GM10266 (cell line): Measurements from ENCODE around the gene MEG3.
"Not testable (repeated sequence)": the region's sequence is repeated elsewhere in the genome, so short reads cannot be mapped to it uniquely, and the experiment has no call there.

Experiments used
- DNase-seq: peaks from one replicate; pipeline ENCODE4 v3.0.0; 2012; ENCODE audit errors: extremely low spot score
- TF ChIP-seq, protein P1 (sequence below): IDR thresholded peaks from 2 replicates; pipeline ENCODE4 v1.5.1; 2012; ENCODE audit warnings: mild to moderate bottlenecking, low read depth; ENCODE audit not compliant: control insufficient read depth, insufficient read depth; ENCODE audit errors: missing control alignments

The MEG3 gene

GRCh38 chr14:100788942-100789341 lies 37.0 kb upstream of the MEG3 start:
- TF ChIP-seq, protein P1, sequence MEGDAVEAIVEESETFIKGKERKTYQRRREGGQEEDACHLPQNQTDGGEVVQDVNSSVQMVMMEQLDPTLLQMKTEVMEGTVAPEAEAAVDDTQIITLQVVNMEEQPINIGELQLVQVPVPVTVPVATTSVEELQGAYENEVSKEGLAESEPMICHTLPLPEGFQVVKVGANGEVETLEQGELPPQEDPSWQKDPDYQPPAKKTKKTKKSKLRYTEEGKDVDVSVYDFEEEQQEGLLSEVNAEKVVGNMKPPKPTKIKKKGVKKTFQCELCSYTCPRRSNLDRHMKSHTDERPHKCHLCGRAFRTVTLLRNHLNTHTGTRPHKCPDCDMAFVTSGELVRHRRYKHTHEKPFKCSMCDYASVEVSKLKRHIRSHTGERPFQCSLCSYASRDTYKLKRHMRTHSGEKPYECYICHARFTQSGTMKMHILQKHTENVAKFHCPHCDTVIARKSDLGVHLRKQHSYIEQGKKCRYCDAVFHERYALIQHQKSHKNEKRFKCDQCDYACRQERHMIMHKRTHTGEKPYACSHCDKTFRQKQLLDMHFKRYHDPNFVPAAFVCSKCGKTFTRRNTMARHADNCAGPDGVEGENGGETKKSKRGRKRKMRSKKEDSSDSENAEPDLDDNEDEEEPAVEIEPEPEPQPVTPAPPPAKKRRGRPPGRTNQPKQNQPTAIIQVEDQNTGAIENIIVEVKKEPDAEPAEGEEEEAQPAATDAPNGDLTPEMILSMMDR, result no peak
- no peak for DNase-seq

- DNase-seq, result no peak
- TF ChIP-seq, protein P1, result no peak
These were observed 36.2 kb upstream of the MEG3 start for GRCh38 chr14:100789460-100790417.

DNA sequence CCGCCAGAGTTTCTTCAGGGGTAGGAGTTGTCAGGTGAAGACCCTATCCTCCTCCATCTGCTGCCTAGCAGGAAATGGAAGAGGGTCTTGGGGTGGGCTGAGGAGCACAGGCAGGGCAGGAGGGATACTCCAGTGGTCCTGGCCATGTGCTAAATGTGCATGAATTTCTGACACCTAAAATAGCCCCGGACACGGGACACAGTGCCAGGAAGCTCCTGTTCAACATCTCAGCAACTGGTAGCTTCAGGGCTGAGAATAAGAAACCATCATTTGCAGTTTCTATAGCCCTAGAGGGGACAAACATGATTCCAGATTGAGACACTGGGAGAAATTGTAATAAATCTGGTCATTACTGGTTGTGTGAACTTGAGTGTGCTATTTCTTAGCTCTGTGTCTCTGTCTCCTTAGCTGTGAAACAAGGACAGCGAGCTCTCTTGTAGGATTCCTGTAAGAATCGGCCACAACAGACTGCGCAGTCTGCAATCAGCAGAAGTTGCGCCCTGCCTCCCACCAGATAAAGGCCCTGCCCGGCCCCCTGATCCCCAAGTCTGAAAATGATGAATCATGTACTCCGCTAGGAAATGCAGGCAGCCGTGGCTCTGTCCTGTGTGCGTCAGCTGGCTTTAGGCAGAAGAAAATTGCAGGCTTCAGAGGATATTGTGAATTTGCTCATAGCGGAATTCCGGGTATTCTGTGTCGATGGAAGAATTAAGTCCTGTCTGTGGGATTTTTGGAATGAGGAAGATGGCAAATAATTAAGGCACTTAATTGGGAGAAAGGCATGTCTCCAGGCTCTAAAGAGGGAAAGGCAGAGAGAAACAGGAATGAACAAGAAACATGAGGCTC lies 35.2 kb upstream of the MEG3 start:
- DNase-seq, result no peak
- TF ChIP-seq, protein P1, result no peak

DNA sequence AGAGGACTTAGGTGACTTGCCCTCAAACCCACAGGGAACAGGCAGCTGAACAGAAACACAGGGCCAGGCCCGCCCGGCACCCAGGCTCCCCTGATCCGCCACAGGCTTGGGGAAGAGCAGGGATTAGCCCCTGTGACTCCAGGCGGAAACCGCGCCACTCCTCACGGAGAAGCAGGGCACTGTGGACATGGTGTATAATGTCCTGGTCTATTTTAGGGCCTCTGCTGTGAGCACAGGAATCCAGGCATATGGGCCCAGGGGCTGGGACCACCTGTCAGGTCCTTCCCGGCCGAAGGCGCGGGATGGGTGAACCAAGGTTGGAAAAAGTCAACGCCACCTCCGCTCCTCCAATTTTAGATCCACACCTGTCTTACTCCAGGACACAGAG lies 34.6 kb upstream of the MEG3 start:
- TF ChIP-seq, protein P1, result no peak
- no peak for DNase-seq

DNA sequence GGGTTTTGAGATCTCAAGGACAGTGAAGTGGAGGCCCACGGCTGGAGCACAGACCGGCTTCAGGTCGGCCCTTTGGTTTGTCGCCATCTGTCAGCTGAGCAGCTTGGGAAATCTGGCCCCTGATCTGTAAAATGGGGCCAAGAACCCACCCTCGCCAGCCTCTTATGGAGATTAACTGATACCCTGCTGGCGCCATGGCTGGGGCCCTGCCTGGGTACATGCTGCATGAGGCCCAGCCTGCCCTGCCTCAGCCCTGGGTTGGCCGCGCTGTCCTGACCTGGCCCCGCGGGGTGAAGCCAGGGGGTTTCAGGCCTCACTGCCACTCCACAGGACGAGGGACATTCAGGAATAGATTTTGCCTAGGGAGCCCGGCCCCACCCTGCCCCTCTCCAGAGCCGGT lies 33.9 kb upstream of the MEG3 start:
- TF ChIP-seq, protein P1, result no peak
- no peak for DNase-seq

GRCh38 chr14:100796946-100797345 lies 29.0 kb upstream of the MEG3 start:
- DNase-seq, result no peak
- TF ChIP-seq, protein P1, result no peak

- DNase-seq, result no peak
- TF ChIP-seq, protein P1, result no peak
These were observed 25.9 kb upstream of the MEG3 start for GRCh38 chr14:100800041-100800440.

DNA sequence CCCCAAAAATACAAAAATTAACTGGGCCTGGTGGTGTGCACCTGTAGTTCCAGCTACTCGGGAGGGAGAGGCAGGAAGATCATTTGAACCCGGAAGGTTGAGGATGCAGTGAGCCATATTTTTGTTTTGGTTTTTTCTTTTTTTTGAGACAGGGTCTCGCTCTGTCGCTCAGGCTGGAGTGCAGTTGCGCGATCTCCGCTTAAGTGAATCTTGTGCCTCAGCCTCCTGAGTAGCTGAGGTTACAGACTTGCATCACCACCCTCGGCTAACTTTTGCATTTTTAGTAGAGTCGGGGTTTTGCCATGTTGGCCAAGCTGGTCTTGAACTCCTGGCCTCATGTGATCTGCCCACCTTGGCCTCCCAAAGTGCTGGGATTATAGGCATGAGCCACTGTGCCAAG lies 24.5 kb upstream of the MEG3 start:
- not testable (repeated sequence) for DNase-seq
